ENCODE measurements around the gene COL13A1.

DNA sequence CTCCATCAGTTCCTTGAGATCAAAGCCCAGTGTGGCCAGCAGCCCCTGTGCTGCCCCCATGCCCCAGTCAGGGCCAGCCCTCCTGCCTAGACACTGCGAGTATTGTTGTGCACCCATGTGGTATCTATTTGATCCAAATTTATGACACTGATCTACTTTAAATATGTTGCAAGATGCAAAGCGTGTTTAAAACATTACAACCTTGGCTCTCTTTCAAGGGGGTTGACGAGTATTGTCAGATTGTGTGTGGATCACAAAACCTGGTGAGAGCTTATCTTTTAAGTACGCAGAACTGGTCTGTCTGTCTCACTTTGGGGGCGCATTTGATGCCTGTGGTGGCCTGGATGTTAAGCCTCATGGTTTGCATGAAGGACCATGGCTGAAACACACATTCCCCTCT lies 108.9 kb downstream of the COL13A1 start:
- TF ChIP-seq CTCF (IDR thresholded peaks at IDR 0.05 in 4 of 5, conservative IDR thresholded peaks at IDR 0.05 in 1 of 5) (no peak), POLR2A (IDR thresholded peaks at IDR 0.05) (no peak)
